Heart left ventricle (tissue), 13 donors: ENCODE data around the gene TCP11L2.

ENCODE experiments used
- CTCF ChIP-seq, 12 donors: fragments of 200-600 bp; sonication (generic) in 4 of 12; IDR thresholded peaks; one replicate each; pipeline versions ENCODE4 v1.5.0 to v1.8.0; 2018 to 2022; ENCODE audit warnings: antibody characterized with exemption in 12 of 12, mild to moderate bottlenecking in 5 of 12
- POLR2A ChIP-seq, 2 donors: fragments of 450-650 bp; IDR thresholded peaks; one replicate each; pipeline ENCODE4 v1.6.1; 2017; ENCODE audit warnings: antibody characterized with exemption in 2 of 2, mild to moderate bottlenecking in 2 of 2, moderate library complexity in 2 of 2
- donor health status: ischemic (EF 13 %, LVEDD 7.1; RV severe dilation, severe dysfunction).
- donor health status: DM: no; HTN: yes; CAD: no.
- donor health status: DM: no; HTN: no; CAD: no.
- donor health status: ischemic (EF 25% LVEDD 6.9; RV normal size, moderate dysfunction).
- donor health status: ischemic (EF 25% LVEDD 5.7; RV mildly dilated, moderate dysfunction).
- donor health status: ischemic (EF 35%, LVEDD 5.7; RV mildly dilated, moderate dysfunction).
- donor health status: nonischemic (EF 11% LVEDD 7.7; RV severe dilation, severe dysfunction).
- donor health status: DM: yes; HTN: yes; CAD: no.
- donor health status: PGD.
- donor health status: ischemic (EF 29% LVEDD 5.4; RV normal size, mild dysfunction).
- donor health status: nonischemic (EF 23%, LVEDD 6.1; RV moderate dilation, normal function).

- no peak for TF ChIP-seq CTCF (IDR thresholded peaks at IDR 0.05)
- no peak for TF ChIP-seq POLR2A (IDR thresholded peaks at IDR 0.05)
These were observed 13.9 kb upstream of the TCP11L2 start for GRCh38 chr12:106288494-106289195.
